Posterior cingulate gyrus (tissue), 11 donors: Measurements from ENCODE around the gene STARD13.

Source experiments
- DNase-seq, 10 donors: peaks; one replicate each; pipeline versions ENCODE4 v3.0.0 to v3.0.0-alpha.2; 2020 to 2021; ENCODE audit warnings: mixed read lengths in 3 of 10
- intact Hi-C: fragments of 100-400 bp; cut with DNase I; formaldehyde crosslinking; loops from one replicate; pipeline ENCODE4 v1.15.1; 2023

Gene STARD13

DNA sequence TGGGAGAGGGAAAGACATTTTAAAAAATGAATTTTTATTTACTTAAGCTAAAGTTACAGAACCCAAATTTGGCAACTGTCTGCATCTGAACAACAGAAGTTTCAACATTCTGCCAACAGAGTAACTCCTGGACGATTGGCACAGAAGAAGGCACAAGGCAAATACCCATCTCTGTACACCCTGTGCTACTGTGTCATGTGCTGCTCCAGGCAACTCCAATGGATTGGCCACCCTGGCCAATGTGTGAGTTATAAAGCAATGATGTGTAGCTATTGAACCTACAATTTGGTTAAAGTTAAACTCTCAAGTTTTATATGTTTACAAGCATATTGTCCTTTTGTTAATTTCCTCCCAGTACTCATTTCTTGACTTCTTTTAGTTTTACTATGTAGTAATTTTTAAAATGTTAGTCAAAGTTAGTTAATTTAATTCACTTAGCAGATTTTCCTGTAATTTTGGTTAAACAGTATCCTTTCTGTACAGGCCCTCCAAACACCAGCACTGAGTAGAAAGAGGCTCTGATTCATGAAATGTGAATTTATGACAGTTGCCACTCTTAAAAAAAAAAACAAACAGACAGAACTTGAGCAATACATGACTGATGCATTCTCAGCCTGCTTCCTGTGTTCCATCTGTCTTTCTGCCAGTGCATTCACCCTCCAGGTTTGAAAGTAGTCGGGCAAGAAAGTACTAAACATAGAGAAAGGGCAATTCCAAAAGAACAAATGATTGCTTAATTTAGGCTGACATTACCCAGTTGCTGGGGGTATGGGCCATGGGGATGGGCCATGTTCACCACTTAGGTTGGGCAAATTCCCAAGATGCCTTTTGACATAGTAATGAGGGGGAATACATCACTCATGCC is 5.9 kb downstream of the STARD13 start:
- DNase-seq = no peak
- intact Hi-C loops = loop anchor here (10.0 kb wide), 1 partner anchor 75 kb away; no protein-coding TSS in a partner anchor

DNA sequence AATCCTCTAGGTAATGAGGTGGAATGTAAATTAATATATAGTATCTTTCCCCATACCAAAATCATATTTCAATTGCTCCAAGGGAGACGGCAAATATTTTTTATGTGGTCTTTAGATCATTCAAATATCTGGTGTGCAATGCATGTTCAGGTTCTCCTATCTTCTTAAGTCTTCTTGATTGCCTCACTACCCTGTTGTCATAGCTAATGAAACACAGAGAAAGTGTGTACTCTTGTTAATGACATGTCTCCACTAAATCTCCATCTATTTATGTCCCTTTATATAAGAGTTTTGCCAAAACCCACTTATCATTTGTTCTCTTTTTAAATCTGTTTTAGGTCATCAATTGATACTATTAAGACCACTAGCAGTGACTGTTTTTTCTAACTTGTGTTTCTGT is 6.6 kb downstream of the STARD13 start:
- intact Hi-C loops = no loop called here
- DNase-seq = no peak

DNA sequence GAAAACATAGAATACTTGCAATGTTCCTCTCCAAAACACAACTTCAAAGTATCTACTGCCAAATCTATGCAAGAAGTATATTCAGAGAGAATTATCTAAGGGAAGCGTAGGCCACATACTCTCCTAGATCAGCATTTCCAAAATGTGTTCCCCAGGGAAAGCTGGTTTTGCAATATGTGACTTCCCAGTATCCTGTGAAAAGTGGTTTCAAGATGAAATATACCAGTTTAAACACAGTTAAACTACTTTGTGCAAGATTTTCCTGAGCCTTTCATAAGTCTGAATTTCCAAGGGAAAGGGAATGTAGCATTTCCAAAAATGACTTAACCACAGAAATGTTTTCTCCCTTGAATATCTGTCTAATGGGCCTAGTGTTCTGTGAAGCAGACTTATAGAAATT is 7.6 kb downstream of the STARD13 start:
- no peak for DNase-seq
- intact Hi-C loops = no loop called here

DNA sequence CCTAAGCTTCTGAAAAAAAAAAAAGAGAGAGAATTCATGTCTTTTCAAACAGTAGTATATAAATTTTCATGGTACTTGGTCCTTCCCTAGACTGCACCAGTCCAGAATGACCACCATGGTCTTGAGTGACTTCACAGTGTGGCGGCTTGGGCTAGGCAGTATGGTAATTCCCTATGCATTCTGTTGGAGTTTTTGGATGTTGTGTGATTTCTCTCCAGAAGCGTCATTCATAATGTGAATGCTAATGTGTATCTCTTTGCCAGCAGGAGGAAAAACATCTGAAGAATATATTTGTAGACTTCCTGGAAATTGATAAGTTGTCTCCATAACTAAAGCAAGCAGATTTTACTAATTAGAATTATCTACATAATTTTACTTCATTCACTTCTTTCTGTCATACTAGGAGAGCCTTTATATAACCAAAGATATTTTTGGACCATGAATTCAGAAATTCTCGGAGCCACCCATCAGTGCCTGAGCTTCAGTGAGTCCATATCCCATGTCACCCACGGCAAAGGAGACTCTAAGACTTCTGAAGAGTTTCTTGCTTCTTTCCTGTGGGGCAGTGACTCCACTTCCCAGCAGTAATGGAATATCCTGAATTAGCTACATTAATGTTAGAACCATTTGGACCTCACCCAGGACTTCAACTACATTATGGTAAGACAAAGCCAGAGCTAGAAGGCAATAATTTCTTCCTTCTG is 8.4 kb downstream of the STARD13 start:
- intact Hi-C loops = no loop called here
- DNase-seq = no peak

DNA sequence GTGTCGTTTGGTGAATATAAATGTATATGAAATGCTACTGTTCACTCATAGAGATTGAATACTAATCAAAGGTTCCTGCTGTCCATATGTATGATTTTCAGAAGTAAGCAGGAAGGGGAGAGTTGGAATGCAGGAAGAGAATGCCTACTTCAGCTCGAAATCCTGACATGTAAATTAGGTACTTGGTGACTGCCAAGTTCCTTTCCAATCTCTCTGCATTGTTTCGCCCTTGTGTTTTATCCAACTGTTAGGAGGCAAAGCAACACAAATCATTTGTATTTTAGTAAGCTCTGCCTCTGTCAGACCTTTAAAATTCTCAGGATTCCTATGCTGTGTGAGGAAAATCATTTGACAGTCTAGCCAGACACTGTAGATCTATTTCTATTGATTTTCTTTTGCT is 9.0 kb downstream of the STARD13 start:
- no peak for DNase-seq
- intact Hi-C loops = no loop called here

DNA sequence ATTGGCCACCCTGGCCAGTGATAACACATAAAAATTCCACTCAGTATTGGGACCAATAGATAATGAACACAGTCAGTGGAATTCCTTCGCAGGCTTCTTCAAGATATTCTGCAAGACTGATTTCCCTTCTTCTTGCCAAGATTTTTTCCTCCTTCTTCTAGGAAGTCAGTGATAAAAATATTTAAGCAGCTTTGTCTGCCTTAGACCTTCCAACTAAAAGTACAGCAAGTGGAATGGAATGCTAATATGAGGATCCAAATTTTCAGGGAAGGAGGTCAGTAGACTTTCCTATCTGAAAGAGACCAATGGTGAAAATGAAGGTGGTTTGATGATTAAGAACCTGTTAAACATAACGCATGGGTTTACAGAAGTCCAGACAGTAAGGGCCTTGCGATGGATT is 9.6 kb downstream of the STARD13 start:
- no peak for DNase-seq
- intact Hi-C loops = no loop called here

DNA sequence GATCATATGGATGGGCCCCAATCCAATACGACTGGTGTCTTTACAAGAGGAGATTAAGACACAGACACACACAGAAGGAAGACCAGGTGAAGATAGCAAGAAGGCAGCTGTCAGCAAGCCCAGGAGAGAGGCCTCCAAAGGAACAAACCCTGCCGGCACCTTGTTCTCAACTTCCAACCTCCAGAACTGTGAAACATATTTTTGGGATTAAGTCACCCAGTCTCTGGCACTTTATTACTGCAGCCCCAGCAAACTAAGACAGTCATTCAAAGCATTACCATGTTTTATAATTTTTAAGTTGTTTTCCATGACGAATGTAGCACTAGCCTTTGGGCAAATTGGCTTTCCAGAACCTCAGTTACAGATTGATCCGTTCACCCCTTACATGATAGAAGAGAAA is 11.3 kb downstream of the STARD13 start:
- no peak for DNase-seq
- intact Hi-C loops = no loop called here

DNA sequence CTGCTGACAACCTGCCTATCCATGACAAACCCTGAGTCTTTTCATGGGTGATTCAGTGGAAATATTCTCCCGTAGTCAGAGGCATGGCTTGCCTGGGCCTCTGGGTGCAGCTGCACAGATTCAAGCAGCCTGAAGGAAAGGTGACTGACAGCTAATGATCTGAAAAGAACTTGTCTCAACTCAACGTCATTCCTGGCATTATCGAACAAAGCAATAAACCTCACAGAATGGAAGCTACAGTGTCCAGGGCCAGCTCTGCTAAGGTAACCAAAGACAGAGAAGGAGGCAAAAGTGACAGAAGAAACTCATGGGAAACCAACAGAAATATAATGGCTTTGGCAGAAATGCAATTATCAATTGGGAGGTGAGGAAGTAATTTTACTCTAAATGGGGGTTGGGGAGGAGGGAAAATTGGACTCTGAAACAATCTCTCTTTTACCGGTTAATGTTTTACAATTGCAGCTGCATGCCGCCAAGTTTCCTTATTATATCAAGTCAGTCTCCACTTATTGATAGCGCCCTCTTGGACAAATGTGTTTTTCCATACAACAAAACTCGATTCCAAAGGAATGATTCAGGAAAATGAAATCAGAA is 12.9 kb downstream of the STARD13 start:
- intact Hi-C loops = no loop called here
- no peak for DNase-seq

DNA sequence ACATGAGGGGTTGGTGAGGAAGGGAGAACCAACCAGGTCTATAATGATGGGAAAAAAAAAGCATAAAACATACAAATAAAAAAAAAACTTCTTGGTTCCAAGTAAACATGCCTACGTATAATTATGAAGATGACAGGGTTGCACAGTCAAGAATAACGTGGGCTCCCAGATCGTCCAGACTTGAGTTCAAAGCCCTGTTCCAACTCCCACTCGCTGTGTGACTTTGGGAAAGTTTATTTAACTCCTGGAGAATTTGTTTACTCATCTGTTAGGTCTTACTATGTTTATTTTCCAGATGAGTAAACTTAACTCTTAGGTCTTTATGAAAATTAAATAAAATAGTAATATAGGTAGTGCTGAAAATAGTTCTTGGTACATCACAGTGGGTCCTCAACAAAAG is 13.8 kb downstream of the STARD13 start:
- intact Hi-C loops = no loop called here
- no peak for DNase-seq

DNA sequence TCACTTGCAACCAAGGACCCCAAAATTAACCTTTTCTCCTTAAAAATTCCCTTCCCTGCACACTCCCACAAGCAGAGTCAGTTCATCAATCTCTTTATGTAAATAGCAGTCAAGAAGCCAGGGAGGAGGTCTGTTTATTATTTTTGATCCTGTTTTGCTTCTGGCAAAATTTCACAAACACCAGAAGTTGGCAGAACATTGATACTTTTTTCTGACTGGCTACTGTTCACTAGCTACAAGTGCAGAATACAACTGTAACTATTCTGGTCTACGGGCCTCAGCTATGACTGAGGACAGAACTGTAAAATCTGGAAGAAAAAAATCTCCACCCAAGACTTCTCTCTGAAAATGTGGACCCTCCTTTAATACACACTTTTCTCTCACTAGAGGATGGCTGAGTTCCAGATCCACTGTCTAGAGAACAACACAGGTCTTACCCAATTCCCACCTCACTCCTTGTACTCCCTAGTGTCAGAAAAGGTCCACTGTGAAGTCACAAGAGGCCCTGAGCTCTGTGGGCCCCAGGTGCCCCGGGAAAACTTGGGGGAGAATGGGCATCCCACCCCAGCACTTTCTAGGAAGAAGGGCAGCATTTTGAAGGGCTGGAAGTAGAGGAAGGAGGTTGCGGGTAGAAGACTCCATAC is 14.5 kb downstream of the STARD13 start:
- intact Hi-C loops = no loop called here
- no peak for DNase-seq

DNA sequence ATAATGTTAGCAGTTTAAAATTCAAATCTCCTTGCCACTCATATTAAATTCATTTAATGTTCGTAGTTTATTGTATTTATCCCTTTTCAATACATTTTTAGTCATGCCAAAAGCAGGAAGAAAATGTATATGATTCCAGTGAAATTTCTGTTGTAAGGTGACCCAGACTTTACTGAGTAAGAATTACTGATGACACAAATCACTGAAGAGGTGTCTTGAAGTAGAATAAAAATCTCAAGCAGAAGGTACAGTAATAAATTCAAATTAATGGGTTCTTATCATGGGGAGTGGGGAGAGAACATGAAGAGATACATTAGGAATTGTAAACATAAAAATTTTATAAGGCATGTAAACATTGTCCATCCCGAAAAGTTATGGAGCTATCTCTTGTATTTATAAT is 19.9 kb downstream of the STARD13 start:
- no peak for DNase-seq
- intact Hi-C loops = no loop called here

DNA sequence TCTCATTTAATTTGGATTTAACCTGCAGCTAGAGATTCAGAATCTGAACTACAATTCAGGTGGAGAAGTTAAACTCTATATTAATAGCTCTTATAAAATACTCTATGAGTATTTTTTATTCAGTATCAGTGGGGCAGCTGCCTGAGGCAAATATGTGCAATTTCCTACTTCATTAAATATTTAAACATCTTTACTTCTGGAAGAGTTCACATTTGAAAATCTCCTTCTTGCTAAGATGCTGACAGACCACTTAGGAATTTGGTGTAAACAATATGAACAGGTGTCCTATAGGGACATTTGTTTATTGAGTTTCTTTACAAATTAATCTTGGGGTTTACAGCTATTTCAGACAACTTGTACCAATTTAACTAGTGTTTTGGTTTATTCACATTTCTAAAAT is 20.4 kb downstream of the STARD13 start:
- intact Hi-C loops = no loop called here

DNA sequence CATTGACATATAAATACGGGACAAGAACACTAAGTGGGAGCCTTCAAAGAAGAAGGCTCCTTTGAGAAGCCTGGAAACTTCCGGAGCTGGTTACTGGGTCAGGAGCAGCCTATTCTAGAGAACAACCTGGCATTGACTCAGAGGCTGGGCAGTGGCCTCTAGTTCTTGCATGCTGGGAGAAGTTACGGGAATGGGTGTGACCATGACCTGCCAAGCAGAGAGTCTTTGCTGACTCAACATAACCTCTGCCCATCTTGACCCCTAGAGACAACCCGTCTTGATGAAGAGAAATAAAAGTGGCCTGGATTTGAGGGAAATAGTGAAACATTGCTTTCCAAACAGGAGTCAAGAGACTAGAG is 21.0 kb downstream of the STARD13 start:
- intact Hi-C loops = no loop called here
- DNase-seq = no peak

More for the DNA sequence above, 20.4 kb downstream of the STARD13 start:
- no peak for DNase-seq

DNA sequence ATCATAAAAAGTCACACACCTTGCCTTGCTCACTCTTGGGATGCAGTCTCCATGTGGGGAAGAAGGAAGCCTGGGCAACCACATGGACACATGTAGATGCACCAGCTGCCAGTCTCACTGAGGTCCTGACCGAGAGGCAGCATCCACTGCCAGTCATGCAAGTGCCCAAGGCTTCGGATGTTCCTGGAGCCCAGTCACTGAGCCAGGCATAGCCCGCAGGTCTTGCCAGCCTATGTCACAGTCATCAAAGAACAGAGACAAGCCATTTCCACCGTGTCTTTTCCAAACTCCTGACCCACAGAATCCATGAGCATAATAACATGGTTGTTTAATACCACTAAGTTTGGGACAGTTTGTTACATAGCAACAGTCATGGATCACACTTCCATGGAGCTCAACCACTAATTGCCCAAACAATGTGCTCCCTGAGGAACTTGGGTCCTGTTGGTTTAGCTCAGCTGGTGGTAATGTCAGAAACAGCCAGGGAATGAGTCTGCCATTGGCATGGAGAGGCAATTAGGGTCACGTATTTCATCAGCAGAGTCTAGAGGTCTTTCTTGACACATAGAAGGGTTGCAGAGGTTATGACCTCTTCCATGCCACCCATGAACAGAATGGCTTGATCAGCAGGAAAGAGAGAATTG is 21.5 kb downstream of the STARD13 start:
- no peak for DNase-seq
- intact Hi-C loops = no loop called here

DNA sequence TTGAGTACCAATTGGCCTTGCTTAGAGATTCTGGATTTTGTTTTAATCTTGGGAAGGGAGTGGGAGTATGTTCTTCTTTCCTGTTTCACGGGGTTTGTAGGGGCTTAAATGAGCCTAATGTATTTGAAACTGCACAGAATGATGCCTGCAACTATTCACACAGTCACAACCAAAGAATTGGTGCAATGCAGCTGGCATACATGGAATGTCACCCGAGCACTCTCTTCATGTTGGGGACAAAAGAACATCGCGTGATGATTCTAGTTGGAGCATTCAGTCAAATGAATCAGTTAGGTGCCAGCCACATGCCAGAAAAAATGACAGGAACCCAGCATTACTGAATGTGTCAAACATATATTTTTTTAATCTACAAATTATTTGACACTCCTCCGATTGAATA is 22.1 kb downstream of the STARD13 start:
- DNase-seq = no peak
- intact Hi-C loops = no loop called here

DNA sequence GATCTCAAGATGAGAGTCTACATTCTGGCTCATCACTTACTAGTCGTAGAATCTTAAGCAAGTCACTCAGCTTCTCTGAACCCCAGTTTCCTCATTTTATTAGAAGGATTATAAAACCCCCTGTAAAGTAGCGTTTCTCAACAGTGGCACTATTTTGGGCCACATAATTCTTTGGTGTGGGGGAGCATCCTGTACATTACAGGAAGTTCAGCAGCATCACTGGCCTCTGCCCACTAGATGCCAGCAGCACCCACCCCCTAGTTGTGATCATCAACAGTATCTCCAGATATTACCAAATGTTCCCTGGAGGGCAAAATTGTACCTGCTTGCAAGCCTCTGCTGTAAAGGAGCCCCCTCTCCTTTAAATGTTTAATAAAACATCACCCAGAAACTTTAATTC is 22.6 kb downstream of the STARD13 start:
- DNase-seq = peak in 1 of 10 donors; percentile 87
- intact Hi-C loops = no loop called here

DNA sequence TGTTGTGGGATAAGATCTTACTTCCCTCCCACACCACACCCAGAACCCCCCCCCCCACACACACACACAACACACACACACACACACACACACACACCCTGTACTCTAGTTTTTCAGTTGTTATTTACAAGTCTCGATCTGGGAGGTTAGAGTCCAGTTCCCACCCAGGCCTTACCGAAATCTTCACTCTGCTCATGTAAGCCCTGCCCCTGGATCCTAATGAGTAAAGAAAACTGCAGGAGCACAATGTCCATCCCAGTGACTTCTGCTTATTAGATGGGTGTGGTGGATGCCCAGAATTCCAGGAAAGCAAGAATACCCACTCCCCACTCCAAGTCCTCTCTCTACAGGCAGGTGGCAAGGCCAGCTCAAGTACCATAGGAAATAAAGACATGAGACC is 23.0 kb downstream of the STARD13 start:
- intact Hi-C loops = no loop called here
- DNase-seq = no peak

DNA sequence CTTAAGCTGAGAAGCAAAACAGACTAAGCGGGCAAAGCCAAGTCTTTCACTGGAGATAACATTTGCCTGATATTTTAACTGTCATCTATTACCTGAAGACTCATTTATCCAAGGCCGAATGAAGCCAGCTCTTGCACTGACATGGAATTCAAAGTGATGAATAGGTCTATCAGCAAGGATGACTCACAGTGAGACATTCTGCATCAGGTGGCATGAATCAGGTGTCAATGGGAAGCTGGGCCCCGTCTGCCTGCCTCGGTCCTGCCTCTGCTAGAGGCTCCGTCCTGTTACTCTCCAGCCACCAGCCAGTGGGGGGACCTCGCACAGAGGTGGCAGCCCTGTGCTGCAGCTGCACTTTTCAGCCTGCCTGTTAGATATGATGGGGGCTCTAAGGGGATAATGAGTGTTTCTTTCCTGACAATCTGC is 23.5 kb downstream of the STARD13 start:
- intact Hi-C loops = no loop called here
- DNase-seq = peak in 5 of 10 donors; percentile 31 to 86 (median 70)

DNA sequence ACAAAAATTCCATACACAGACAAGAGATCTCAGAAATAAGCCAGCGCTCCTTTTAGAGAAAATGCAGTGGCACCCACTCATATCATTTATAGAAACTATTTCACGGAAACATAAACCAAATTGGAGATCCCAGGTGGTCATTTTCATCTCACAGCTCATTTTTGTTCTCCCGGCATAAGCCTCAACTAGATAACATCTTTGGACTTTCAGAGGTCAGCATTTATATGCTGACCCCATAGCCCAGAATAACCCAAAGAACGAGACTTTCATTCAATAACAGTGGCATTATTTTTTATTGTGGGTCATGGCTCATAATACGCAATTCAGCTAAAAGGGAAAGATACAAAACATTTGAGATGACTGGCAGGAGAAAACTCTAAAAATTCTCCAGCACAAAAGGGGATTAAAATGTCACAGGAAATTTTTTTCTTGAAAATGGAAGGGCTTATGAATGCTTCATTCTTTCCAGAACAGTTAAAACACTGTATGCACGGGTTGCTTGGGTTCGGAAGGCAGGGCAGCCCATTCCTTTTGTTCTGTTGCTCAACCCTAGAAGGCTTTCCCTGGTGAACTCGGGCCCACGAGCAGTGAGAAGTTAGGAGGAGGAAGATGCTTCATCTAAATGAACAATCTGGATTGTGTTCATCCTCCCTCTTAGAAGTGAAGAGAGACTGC is 24.0 kb downstream of the STARD13 start:
- intact Hi-C loops = no loop called here

More for the DNA sequence above, 24.0 kb downstream of the STARD13 start:
- peak in 6 of 10 donors; percentile 28 to 86 (median 40) for DNase-seq
